Astrocyte of the spinal cord (primary cell): ENCODE results near the gene FBXL7.

Source experiments
- DNase-seq: peaks from one replicate; pipeline ENCODE4 v3.0.0; 2011; ENCODE audit warnings: low read depth, low spot score
- H3K4me3 ChIP-seq: 2 replicates; pipeline ENCODE4 v1.5.1; 2011; ENCODE audit warnings: low read depth, mild to moderate bottlenecking, low read length, moderate library complexity
- CTCF ChIP-seq: IDR thresholded peaks from 2 replicates; pipeline ENCODE4 v1.5.1; 2012; ENCODE audit warnings: low read depth, mild to moderate bottlenecking, low read length, inconsistent platforms
- in situ Hi-C: cut with HindIII; loops from 2 replicates; pipeline ENCODE4 v1.10.0; 2017; ENCODE audit warnings: low sequenced_read_pairs

Gene FBXL7

GRCh38 chr5:15821506-15821905, 321.5 kb downstream of the FBXL7 start:
- in situ Hi-C loops, result no loop called here
- H3K4me3 ChIP-seq, result no peak overlapping the region
- peak; percentile 57 for DNase-seq
- TF ChIP-seq CTCF, result no peak

DNA sequence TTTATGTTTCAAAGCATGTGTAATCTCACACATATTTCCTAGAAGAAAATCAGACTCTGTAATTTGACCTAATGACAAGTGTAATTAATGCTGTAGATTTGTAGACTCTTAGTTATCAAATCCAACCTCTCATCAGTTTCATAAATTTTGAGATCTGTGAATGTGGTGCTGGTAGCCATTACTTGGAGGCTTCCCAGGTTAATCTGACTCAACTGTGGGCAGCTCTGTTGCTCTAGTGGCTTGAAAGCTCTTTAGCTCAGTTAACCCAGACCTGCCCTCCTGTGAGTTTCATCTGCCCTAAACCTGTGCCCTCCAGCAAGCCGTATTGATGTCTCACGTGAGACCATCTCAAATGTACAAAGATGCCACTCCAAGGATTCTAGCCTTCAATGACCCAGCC, 323.4 kb downstream of the FBXL7 start:
- H3K4me3 ChIP-seq, result no peak overlapping the region
- no peak for TF ChIP-seq CTCF
- DNase-seq, result peak; percentile 45
- in situ Hi-C loops, result no loop called here

- in situ Hi-C loops, result no loop called here
- H3K4me3 ChIP-seq, result no peak overlapping the region
- TF ChIP-seq CTCF, result no peak
Observed at GRCh38 chr5:15827741-15828140, 327.8 kb downstream of the FBXL7 start.

GRCh38 chr5:15831408-15831807, 331.4 kb downstream of the FBXL7 start:
- in situ Hi-C loops, result no loop called here
- no peak for DNase-seq
- H3K4me3 ChIP-seq, result no peak overlapping the region
- no peak for TF ChIP-seq CTCF

More at GRCh38 chr5:15827741-15828140, 327.8 kb downstream of the FBXL7 start:
- no peak for DNase-seq

GRCh38 chr5:15833365-15833764, 333.4 kb downstream of the FBXL7 start:
- no peak for TF ChIP-seq CTCF
- no peak overlapping the region for H3K4me3 ChIP-seq
- no peak for DNase-seq
- in situ Hi-C loops, result no loop called here

GRCh38 chr5:15834596-15835245, 334.7 kb downstream of the FBXL7 start:
- in situ Hi-C loops, result no loop called here
- no peak for TF ChIP-seq CTCF
- no peak overlapping the region for H3K4me3 ChIP-seq
- peak; percentile 84 for DNase-seq

DNA sequence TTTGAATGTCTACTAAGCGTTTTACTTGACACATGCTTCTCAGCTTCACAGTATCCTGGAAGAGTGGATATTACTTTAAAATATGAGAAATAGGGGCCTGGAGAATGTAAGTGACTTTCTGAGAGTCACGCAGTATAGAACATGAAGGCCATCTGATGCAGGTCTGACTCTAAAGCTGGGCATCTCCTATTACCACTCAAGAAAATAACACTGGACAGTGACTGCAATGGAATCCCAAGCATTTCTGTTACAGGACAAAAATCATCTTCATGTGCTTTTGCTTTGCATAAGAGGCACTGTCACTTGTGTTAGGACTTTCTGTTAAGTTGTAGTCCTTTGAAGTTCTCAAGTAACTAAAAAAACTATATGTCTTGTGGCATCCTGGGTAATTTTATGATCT, 335.5 kb downstream of the FBXL7 start:
- DNase-seq, result no peak
- TF ChIP-seq CTCF, result no peak
- in situ Hi-C loops, result no loop called here

More for the DNA sequence above, 335.5 kb downstream of the FBXL7 start:
- no peak overlapping the region for H3K4me3 ChIP-seq
